Neural cell (in vitro differentiated cells): ENCODE measurements around the gene DNAH8. TPM values are rescaled to one million over a fixed set of nuclear protein-coding genes. Genes with fewer than 3 reads are reported as not detected.

Source experiments
- H2AFZ ChIP-seq: fragments of 200-600, 300-800 bp; sonication (generic), shearing (Covaris generic); 2 replicates; pipeline ENCODE4 v1.6.0; 2014; ENCODE audit warnings: low read depth, mild to moderate bottlenecking, antibody characterized with exemption, low read length, moderate library complexity
- H3F3A ChIP-seq: fragments of 200-600 bp; shearing (Covaris generic); 2 replicates; pipeline ENCODE4 v1.6.1; 2016; ENCODE audit warnings: mild to moderate bottlenecking, moderate library complexity, mixed read lengths, antibody characterized with exemption, low read length; ENCODE audit not compliant: insufficient read depth, poor library complexity, severe bottlenecking
- H3K27ac ChIP-seq: fragments of 200-600, 300-800 bp; sonication (generic), shearing (Covaris generic); 2 replicates; pipeline ENCODE4 v1.5.1; 2014; ENCODE audit warnings: mild to moderate bottlenecking, low read length, moderate library complexity
- H3K27me3 ChIP-seq: fragments of 300-800, 200-600 bp; sonication (generic), shearing (Covaris generic); 2 replicates; pipeline ENCODE4 v1.6.0; 2014; ENCODE audit warnings: mild to moderate bottlenecking, low read depth, low read length, moderate library complexity; ENCODE audit not compliant: insufficient read depth
- H3K36me3 ChIP-seq: fragments of 300-800, 200-600 bp; sonication (generic), shearing (Covaris generic); 2 replicates; pipeline ENCODE4 v1.5.1; 2014; ENCODE audit warnings: mild to moderate bottlenecking, antibody characterized with exemption, low read length, moderate library complexity; ENCODE audit not compliant: insufficient read depth
- H3K4me2 ChIP-seq: fragments of 300-800, 200-600 bp; sonication (generic), shearing (Covaris generic); 2 replicates; pipeline ENCODE4 v1.6.0; 2014; ENCODE audit warnings: mild to moderate bottlenecking, low read length
- H3K4me3 ChIP-seq: fragments of 300-800, 200-600 bp; sonication (generic), shearing (Covaris generic); 2 replicates; pipeline ENCODE4 v1.5.1; 2014; ENCODE audit warnings: mild to moderate bottlenecking, low read length, moderate library complexity
- H3K79me2 ChIP-seq: fragments of 200-600 bp; shearing (Covaris generic); replicated peaks from 2 replicates; pipeline ENCODE4 v1.6.0; 2014; ENCODE audit warnings: mild to moderate bottlenecking, low read length, moderate library complexity; ENCODE audit not compliant: insufficient read depth
- H3K9ac ChIP-seq: fragments of 300-800, 200-600 bp; sonication (generic), shearing (Covaris generic); 2 replicates; pipeline ENCODE4 v1.6.1; 2016; ENCODE audit warnings: mild to moderate bottlenecking, low read length, mixed read lengths
- H3K9me2 ChIP-seq: fragments of 200-600 bp; shearing (Covaris generic); 2 replicates; pipeline ENCODE4 v1.6.1; 2016; ENCODE audit warnings: mild to moderate bottlenecking, low read length, mixed read lengths; ENCODE audit not compliant: insufficient read depth
- H3K9me3 ChIP-seq: fragments of 200-600, 300-800 bp; sonication (generic), shearing (Covaris generic); 2 replicates; pipeline ENCODE4 v1.6.1; 2016; ENCODE audit warnings: mild to moderate bottlenecking, mixed run types, low read length, moderate library complexity, mixed read lengths
- H4K20me1 ChIP-seq: fragments of 200-600 bp; shearing (Covaris generic); 2 replicates; pipeline ENCODE4 v1.6.1; 2016; ENCODE audit warnings: mild to moderate bottlenecking, mixed run types; ENCODE audit not compliant: insufficient read depth
- EP300 ChIP-seq: fragments of 450-650 bp; conservative IDR thresholded peaks from 2 replicates; pipeline ENCODE4 v1.6.1; 2014; ENCODE audit warnings: antibody characterized with exemption, mild to moderate bottlenecking, moderate library complexity; ENCODE audit not compliant: poor library complexity, severe bottlenecking
- EZH2 ChIP-seq: fragments of 200-600, 300-800 bp; shearing (Covaris generic), sonication (generic); IDR thresholded peaks from 2 replicates; pipeline ENCODE4 v1.6.1; 2014; ENCODE audit warnings: antibody characterized with exemption, low read length, borderline replicate concordance, mild to moderate bottlenecking; ENCODE audit not compliant: insufficient read depth, poor library complexity, severe bottlenecking
- MXI1 ChIP-seq: fragments of 450-650 bp; conservative IDR thresholded peaks from 2 replicates; pipeline ENCODE4 v1.6.1; 2014; ENCODE audit warnings: antibody characterized with exemption, mild to moderate bottlenecking; ENCODE audit not compliant: poor library complexity, severe bottlenecking
- POLR2AphosphoS5 ChIP-seq: IDR thresholded peaks from 2 replicates; pipeline ENCODE4 v1.6.1; 2012
- RAD21 ChIP-seq: fragments of 450-650 bp; conservative IDR thresholded peaks from 2 replicates; pipeline ENCODE4 v1.6.1; 2014; ENCODE audit warnings: antibody characterized with exemption, mild to moderate bottlenecking, moderate library complexity
- SMC3 ChIP-seq: fragments of 450-650 bp; conservative IDR thresholded peaks from 2 replicates; pipeline ENCODE4 v1.6.1; 2014; ENCODE audit warnings: antibody characterized with exemption, mild to moderate bottlenecking, moderate library complexity; ENCODE audit not compliant: poor library complexity
- TAF1 ChIP-seq: IDR thresholded peaks from 2 replicates; pipeline ENCODE4 v1.6.1; 2012; ENCODE audit warnings: low read depth
- polyA plus RNA-seq: library from polyadenylated mRNA; depleted of rRNA; stranded (reverse); fragments of >200 nt; gene quantifications from 2 replicates; pipeline ENCODE4 v1.2.3, GENCODE V29; 2014
- TF ChIP-seq, protein P1 (sequence below): IDR thresholded peaks from 2 replicates; pipeline ENCODE4 v1.6.1; 2012; ENCODE audit warnings: borderline replicate concordance
- TF ChIP-seq, protein P2 (sequence below): fragments of 450-650 bp; IDR thresholded peaks from 2 replicates; pipeline ENCODE4 v1.5.1; 2014; ENCODE audit warnings: antibody characterized with exemption, mild to moderate bottlenecking, moderate library complexity; ENCODE audit not compliant: poor library complexity, severe bottlenecking

The DNAH8 gene
- polyA plus RNA-seq, 1 donor from 2014 or later = 0.07 TPM

DNA sequence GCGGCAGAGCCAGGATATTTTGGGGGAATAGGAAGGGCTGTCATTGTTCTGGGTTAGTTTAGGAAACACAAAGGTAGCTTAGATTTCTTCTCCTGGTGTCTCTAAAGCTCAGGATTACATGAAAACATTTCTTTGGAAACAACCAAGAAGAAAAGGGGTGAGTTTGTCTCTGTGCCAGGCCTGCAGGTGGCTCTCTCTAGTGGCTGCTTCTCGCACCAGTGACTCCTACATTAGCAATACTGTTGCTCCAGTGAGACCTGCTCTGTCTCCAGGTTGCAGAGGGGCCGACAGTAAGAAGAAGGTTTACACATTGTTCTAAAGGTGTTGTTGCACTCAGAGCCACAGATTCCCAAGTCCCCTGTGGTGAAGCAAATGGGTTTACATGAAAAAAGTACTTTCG is 228.9 kb downstream of the DNAH8 start:
- Histone ChIP-seq H3F3A (no peaks in the 10 kb centered on the region), H3K9me2 (no peaks in the 10 kb centered on the region), H3K9ac (no peak overlapping the region), H3K4me3 (no peak overlapping the region), H2AFZ (no peak overlapping the region), H3K79me2 (no peaks in the 10 kb centered on the region), H4K20me1 (no peaks in the 10 kb centered on the region), H3K36me3 (no peaks in the 10 kb centered on the region), H3K4me2 (no peak overlapping the region), H3K27ac (no peak overlapping the region), H3K9me3 (no peaks in the 10 kb centered on the region), H3K27me3 (no peaks in the 10 kb centered on the region)
- TF ChIP-seq TAF1 = no peak
- TF ChIP-seq MXI1 = no peak
- no peak for TF ChIP-seq EZH2
- no peak for TF ChIP-seq EP300
- no peak for TF ChIP-seq SMC3
- no peak for TF ChIP-seq POLR2AphosphoS5
- TF ChIP-seq, protein P1, sequence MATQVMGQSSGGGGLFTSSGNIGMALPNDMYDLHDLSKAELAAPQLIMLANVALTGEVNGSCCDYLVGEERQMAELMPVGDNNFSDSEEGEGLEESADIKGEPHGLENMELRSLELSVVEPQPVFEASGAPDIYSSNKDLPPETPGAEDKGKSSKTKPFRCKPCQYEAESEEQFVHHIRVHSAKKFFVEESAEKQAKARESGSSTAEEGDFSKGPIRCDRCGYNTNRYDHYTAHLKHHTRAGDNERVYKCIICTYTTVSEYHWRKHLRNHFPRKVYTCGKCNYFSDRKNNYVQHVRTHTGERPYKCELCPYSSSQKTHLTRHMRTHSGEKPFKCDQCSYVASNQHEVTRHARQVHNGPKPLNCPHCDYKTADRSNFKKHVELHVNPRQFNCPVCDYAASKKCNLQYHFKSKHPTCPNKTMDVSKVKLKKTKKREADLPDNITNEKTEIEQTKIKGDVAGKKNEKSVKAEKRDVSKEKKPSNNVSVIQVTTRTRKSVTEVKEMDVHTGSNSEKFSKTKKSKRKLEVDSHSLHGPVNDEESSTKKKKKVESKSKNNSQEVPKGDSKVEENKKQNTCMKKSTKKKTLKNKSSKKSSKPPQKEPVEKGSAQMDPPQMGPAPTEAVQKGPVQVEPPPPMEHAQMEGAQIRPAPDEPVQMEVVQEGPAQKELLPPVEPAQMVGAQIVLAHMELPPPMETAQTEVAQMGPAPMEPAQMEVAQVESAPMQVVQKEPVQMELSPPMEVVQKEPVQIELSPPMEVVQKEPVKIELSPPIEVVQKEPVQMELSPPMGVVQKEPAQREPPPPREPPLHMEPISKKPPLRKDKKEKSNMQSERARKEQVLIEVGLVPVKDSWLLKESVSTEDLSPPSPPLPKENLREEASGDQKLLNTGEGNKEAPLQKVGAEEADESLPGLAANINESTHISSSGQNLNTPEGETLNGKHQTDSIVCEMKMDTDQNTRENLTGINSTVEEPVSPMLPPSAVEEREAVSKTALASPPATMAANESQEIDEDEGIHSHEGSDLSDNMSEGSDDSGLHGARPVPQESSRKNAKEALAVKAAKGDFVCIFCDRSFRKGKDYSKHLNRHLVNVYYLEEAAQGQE = no peak
- TF ChIP-seq RAD21 = no peak
- TF ChIP-seq, protein P2, sequence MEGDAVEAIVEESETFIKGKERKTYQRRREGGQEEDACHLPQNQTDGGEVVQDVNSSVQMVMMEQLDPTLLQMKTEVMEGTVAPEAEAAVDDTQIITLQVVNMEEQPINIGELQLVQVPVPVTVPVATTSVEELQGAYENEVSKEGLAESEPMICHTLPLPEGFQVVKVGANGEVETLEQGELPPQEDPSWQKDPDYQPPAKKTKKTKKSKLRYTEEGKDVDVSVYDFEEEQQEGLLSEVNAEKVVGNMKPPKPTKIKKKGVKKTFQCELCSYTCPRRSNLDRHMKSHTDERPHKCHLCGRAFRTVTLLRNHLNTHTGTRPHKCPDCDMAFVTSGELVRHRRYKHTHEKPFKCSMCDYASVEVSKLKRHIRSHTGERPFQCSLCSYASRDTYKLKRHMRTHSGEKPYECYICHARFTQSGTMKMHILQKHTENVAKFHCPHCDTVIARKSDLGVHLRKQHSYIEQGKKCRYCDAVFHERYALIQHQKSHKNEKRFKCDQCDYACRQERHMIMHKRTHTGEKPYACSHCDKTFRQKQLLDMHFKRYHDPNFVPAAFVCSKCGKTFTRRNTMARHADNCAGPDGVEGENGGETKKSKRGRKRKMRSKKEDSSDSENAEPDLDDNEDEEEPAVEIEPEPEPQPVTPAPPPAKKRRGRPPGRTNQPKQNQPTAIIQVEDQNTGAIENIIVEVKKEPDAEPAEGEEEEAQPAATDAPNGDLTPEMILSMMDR = no peak

DNA sequence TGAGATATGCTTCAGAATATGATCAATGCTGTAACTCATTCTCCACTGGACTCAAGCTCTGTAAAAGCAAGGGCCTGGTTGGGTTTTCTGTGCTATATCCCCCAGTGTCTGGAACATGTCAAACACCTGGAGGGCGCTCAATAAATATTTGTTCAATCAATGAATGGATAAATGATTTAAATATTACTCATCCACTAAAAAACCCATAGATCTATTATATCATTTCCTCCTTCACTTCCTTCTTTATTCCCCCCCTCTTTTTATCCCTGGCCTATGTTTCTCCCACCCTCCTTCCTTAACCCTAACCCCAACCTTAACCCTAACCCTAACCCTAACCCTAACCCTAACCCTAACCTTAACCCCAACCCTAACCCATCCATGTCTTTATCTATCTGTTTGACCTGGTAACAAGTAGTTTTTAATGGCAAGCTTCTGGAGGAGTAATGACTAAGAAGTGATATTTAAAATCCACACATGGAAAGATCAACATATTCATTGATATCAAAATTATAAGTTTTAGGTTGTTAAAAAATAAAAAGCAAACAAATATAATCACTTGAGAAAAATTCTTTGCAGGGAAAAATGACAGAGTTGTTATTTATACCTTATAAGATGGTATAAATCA is 229.7 kb downstream of the DNAH8 start:
- H2AFZ ChIP-seq = no peak overlapping the region
- H3K9ac ChIP-seq = no peak overlapping the region
- no peaks in the 10 kb centered on the region for H3K79me2 ChIP-seq
- H3K27me3 ChIP-seq = no peaks in the 10 kb centered on the region
- no peak overlapping the region for H3K27ac ChIP-seq
- H3K9me2 ChIP-seq = no peaks in the 10 kb centered on the region
- H3F3A ChIP-seq = no peaks in the 10 kb centered on the region
- no peak overlapping the region for H3K4me2 ChIP-seq
- no peaks in the 10 kb centered on the region for H3K36me3 ChIP-seq
- no peak overlapping the region for H3K4me3 ChIP-seq
- TF ChIP-seq SMC3 = no peak
- no peaks in the 10 kb centered on the region for H3K9me3 ChIP-seq
- no peaks in the 10 kb centered on the region for H4K20me1 ChIP-seq

GRCh38 chr6:38955861-38956260 is 240.8 kb downstream of the DNAH8 start:
- Histone ChIP-seq H2AFZ (no peak overlapping the region), H3K27me3 (no peaks in the 10 kb centered on the region), H3K4me3 (no peak overlapping the region), H3F3A (no peaks in the 10 kb centered on the region), H3K9me3 (no peaks in the 10 kb centered on the region), H3K4me2 (no peak overlapping the region), H3K9me2 (no peaks in the 10 kb centered on the region), H3K36me3 (no peaks in the 10 kb centered on the region), H4K20me1 (no peaks in the 10 kb centered on the region), H3K27ac (no peak overlapping the region), H3K79me2 (no peaks in the 10 kb centered on the region), H3K9ac (no peak overlapping the region)
- TF ChIP-seq TAF1 (no peak), EP300 (no peak), MXI1 (no peak)
- TF ChIP-seq, protein P1 = no peak
